ENCODE measurements around the gene TRRAP.
"Not testable (repeated sequence)": the region's sequence is repeated elsewhere in the genome, so short reads cannot be mapped to it uniquely, and the experiment has no call there.

TRRAP gene

DNA sequence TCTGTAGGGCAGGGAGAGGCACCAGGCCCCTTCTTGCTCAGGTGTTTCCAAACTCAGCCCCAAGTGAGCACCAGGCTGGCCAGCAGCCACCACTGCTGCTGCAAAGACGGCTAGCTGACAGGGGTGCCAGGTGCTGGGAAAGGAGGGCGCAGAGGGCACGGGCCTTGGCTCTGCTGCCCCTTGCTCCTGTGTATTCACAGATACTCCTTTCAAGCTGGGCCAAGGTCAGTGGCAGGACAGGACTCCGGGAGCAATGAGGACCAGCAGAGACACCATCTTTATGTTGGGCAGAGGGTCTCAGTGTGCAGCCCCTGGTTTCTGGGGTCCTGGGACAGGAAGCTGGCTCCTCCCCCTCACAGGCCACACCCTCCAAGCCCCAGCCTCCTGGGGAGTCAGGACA, 155.4 kb downstream of the TRRAP start:
- no peak for DNase-seq

- no peak for DNase-seq
Measured at GRCh38 chr7:99034932-99035722, 156.8 kb downstream of the TRRAP start.

DNA sequence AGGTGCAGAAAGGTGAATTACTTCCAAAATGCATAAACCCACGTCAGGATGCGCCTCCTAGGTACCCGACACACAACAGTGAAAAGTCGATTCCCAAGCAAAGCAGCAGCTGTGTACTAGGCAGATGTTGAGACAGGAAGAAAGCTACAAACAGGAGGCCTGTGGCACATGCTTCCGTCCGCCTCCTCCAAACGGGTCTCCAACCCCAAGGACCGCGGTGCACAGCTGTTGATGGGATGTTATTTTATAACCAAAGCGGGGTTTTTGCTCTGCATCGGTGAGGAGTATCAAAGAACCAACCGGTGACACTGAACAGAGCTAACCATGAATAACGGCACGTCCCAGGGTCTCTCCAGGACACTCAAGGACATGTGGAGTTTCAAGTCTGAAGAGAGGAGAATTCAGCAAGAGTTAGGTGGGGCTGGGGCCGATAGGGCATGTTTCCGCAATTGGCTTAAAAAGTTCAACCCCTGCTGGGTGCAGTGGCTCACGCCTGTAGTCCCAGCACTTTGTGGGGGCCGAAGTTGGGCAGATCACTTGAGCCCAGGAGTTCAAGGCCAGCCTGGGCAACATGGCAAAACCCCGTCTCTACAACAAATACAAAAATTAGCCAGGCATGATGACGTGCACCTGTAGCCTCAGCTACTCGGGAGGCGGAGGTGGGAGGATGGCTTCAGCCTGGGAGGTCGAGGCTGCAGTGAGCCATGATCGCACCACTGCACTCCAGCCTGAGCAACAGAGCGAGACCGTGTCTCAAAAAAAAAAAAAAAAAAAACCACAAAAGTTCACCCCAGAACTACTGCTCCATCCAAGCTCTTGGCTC, 157.6 kb downstream of the TRRAP start:
- DNase-seq, result no peak

DNA sequence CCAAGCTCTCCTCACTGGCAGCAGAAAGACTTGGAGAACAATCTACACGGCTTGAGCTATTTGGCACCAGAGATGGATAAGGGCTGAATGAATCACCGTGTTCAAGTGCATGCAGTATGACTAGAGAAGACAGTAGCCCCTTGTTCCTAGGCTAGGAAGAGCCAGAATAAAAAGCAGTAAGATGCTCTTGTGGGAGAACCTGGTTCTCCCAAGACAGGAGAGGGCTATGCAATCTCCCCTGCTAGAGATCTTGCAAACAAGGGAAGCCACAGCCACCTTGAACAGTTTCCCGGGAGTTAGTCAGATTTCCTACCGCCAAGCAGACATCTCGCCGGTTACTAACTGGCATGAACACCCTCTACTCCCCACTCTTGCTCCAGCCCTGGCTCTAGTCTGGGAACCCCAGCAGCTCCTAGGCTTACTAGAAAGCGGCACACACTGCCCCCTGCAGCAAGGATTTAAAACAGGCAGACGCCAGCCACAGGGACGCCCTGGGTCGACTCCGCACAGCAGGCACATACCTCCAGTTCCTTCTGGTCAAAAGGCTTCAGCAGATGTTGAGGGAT, 158.3 kb downstream of the TRRAP start:
- DNase-seq, result no peak

- DNase-seq, result no peak
Measured at GRCh38 chr7:99037327-99037940, 159.1 kb downstream of the TRRAP start.

GRCh38 chr7:99038086-99038855, 159.9 kb downstream of the TRRAP start:
- no peak for DNase-seq

DNA sequence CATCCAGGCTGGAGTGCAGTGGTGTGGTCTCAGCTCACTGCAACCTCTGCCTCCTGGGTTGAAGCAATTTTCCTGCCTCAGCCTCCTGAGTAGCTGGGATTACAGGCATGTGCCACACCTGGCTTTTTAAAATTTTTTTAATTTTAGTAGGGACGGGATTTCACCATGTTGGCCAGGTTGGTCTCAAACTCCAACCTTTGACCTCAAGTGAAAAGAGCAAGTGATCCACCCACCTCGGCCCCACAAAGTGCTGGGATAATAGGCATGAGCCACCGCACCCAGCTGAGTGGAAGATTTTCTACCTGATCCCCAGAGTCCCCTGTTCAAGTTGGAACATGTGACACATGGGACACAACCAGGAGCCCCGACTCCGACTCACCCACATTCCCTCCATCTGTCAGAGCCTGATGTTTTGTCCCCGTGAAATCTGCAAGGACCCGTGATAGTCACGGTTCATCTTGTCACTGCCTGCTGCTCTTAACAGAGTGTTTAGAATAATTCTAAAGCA, 161.1 kb downstream of the TRRAP start:
- no peak for DNase-seq

- DNase-seq, result no peak
Measured at GRCh38 chr7:99040104-99040958, 162.0 kb downstream of the TRRAP start.

DNA sequence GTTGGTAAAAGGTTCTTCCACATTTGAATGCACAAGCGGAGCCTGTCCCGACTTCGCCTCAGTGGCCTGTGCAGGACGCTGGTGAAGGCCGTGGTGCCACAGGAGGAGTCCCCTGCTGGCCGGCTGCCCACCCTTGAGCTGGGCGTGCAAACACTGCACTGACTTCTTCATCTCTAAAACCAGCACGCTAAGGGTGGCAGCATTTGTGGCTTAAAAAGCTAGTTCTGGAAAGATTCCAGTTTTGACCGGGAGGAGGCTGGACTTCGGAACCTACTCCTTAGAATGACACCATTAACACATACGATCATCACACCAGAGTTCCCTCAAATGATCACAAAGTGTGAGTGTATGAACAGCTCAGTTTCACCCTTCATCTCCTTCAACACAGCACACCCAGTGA, 163.2 kb downstream of the TRRAP start:
- DNase-seq, result no peak

GRCh38 chr7:99042957-99043356, 164.6 kb downstream of the TRRAP start:
- DNase-seq, result no peak

- not testable (repeated sequence) for DNase-seq
Measured at GRCh38 chr7:99044858-99045257, 166.5 kb downstream of the TRRAP start.

- not testable (repeated sequence) for DNase-seq
Measured at GRCh38 chr7:99046262-99046661, 167.9 kb downstream of the TRRAP start.

DNA sequence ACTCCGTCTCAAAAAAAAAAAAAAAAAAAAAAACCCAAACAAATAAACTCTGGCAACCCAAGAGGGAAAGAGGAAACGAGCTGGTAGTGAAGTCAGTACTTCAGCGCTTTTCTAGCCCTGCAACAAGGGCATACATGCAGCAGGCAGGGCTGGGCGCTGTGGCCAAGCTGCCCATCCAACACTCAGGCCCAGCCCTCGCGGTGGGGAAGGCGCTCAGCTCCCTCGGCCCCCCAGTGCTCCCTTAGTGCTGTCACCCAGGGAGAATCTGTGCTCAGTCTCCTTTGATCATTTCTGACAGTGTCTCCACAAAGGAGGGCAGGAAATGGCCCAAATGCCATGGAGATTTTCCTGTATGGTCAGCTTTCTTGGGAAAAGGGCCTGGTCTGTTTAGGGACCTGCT, 168.4 kb downstream of the TRRAP start:
- DNase-seq, result no peak

DNA sequence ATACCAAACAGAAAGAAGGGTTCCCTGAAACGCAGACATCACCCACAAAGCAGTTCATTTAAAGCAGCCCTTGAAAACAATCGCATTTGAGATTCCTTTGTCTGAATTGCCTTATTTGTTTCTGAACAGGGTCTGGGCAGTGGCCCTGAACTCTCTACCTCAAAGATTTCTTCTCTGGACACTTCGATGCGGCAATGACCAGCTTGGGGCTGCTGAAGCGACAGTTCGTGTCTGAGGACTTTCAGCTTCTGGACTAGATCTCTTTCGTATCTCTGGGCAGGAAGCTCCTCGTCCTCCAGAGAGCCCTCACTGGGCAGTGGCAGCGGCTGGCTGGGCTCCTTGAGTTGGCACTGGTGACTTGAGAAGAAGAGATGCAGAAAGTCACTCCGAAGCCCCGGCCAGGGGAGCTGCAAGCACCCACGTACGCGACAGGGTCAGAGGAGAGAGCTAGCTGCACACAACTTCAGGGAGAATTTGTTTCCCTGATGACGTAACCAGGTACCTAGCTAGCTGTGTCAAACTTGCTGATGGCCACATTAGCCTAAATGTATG, 169.3 kb downstream of the TRRAP start:
- DNase-seq, result no peak

DNA sequence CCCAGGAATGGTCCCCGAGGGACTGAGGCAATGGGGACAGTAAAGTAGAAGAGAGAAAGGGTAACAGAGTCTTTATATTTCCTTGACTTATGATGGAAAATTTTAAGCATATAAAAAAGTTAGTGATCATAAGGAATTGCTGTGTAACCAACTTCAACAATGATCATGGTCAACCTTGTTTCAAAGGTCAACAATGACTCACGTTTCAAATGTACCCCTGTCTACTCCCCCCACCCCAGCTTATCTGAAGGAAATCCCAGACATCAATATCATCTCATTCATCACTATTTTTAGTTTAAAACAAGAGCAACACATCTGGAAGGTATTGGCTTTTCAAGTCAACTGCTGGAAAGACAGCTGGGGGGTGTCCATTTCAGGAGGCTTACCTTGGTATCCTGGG, 172.6 kb downstream of the TRRAP start:
- DNase-seq, result no peak

DNA sequence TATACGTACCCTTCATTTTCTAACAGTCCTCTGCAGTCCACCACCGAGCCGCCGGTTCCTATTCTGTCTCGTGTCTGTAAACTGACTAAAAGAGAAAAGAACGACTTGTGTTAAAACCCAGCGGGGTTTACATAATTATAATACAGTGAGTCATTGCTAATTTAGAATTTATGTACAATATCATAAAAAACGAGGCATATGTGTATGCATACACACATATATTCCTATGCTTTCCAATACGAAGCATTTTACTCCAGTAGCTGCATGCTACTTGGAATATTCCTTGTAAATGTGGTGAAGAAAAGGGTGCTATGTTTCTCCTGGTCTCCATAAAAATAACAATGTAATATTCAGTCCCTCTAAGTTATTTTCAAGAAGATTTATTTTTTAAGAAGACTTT, 176.4 kb downstream of the TRRAP start:
- no peak for DNase-seq

GRCh38 chr7:99061001-99061776, 182.9 kb downstream of the TRRAP start:
- no peak for DNase-seq

All from activated gamma-delta T cell (primary cell).